ENCODE measurements around the gene BNIPL.

Gene BNIPL

DNA sequence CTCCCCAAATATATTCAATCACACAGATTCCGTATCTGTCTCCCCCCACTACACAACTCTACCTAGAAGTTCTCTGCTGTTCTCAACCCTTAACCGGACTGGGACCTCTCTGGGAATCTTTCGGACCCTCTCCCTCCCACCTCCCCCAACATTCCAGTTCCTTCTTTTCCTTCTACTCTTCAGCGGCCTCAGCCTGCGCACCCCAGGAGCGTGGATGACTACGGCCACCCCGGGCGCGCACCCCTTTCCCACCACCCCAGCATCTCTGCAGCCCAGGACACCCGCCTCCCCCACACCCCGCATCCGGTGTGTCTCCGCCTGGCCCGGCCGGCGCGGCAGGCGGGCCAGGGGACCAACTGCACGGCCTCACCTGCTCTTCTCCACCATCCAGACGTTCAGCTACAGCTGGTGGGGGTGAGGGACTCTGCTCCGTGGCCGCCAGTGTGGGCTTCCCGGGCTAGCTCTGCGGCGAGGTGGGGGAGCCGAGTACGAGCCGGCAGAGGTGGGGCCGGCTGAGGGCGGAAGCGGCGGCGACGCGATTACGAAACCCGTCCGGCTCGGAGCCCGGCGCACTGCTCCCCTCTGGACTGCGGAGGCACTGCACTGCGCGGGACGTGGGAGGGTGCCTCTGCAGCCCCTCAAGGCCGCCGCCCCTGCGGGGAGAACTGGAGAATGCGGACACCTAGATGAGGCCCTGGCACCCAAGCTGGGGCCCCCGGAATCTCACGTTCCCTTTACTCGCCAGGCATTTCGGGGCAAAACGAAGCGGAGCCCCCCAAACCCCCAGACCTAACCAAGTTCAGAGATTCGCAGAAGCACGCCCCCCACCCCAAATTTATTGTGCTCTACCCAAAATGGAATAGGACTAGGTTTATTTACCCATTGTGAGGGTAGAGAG lies 23.0 kb downstream of the BNIPL start, which contains the start of gene CDC42SE1:
CDC42SE1 (minus strand) TSS at position 514 of the 898 bp plus-strand sequence. CDS start 3,892 bp downstream, outside the sequence.
- peak; percentile 92 for DNase-seq

- no peak for DNase-seq
Observed at GRCh38 chr1:151060007-151060656, 23.7 kb downstream of the BNIPL start, which contains the start of gene MLLT11. Gene MLLT11 (plus strand): TSS chr1:151060397. CDS start chr1:151067225, 6,828 bp downstream.

DNA sequence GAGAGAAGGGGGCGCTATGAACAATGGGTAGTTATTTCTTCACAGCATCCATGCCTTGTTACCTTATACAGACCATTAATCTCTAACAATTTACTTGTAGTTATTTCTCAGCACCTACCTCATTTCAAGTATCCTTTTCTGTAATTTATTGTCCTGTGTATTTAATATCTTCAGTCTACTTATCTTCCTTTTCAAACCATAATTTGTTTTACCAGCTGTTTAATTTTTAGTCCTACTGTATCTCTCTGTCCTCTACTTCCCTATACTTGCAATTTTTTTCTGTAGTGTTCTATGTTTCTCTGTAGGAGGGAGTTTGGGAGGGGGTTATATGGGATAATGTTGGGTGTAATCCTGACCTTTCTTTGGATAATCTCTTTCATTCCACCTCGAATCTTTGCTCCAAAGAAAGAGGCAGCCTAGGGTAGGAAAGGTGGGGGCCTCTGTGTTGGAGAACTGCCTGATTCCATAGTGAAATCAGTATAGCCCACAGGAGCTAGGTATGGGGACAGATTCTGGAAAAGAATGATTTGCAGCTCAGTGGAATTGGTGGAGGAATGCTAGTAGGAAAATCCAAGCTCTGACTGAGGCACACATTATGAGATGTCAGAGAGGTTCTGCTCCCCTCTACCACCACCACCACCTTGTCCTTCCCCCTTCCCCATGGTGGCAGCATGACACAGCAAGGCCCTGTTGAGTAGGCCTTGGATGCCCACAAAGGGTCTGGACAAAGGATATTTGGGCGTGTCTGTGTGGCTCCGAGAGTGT lies 24.5 kb downstream of the BNIPL start:
- no peak for DNase-seq

GRCh38 chr1:151061704-151062103 lies 25.3 kb downstream of the BNIPL start:
- no peak for DNase-seq

- no peak for DNase-seq
Observed at GRCh38 chr1:151062741-151063371, 26.5 kb downstream of the BNIPL start.

- DNase-seq: no peak
Observed at GRCh38 chr1:151065089-151065645, 28.8 kb downstream of the BNIPL start.

- no peak for DNase-seq
Observed at GRCh38 chr1:151067185-151067584, 30.8 kb downstream of the BNIPL start.

GRCh38 chr1:151069103-151069486 lies 32.7 kb downstream of the BNIPL start:
- no peak for DNase-seq

GRCh38 chr1:151070474-151071276 lies 34.3 kb downstream of the BNIPL start, which contains the start of gene GABPB2:
Gene GABPB2 (plus strand): TSS chr1:151070761. CDS start chr1:151088190, 17,429 bp downstream.
- DNase-seq: peak; percentile 95

DNA sequence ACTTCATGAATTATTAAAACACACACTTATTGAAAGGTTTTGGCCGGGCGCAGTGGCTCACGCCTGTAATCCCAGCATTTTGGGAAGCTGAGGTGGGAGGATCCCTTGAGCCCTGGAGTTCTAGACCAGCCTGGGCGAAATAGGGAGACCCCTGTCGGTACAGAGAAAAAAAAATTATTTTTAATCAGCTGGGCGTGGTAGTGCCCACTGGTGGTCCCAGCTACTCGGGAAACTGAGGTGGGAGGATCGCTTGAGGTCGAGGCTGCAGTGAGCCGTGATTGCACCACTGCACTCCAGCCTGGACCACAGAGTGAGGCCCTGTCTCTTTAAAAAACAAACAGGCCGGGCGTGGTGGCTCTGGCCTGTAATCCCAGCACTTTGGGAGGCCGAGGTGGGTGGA lies 35.8 kb downstream of the BNIPL start:
- DNase-seq: no peak

DNA sequence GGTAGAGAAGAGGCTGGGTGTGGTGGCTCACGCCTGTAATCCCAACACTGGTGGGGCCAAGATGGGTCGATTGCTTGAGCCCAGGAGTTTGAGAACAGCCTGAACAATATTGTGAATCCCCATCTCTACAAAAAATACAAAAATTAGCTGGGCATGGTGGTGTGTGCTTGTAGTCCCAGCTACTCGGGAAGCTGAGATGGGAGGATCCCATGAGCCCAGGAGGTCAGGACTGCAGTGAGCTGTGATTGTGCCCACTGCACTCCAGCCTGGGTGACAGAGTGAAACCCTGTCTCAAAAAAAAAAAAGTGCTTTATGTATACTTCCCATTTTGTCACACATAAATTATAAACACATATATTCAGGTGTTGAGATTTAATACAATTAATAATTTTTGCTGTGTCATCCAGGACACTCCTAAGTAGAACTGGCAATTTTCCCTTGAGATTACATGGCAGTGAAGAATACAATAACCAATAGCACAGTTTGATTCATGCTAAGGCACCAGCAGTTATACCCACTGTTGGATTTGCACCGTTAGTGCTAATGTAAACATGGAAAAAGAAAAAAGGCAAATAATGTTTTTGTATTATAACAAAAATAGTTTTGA lies 49.7 kb downstream of the BNIPL start:
- no peak for DNase-seq
